KMS-11 (cell line): ENCODE data around the gene RHOC.

Source experiments
- H2AFZ ChIP-seq: fragments of 200-600 bp; sonication (generic); 2 replicates; pipeline ENCODE4 v1.6.1; 2016; ENCODE audit warnings: antibody characterized with exemption, mixed run types, low read depth
- H3K27ac ChIP-seq: fragments of 200-600 bp; sonication (generic); 2 replicates; pipeline ENCODE4 v1.6.1; 2016; ENCODE audit warnings: mild to moderate bottlenecking, mixed run types
- H3K27me3 ChIP-seq: fragments of 200-600 bp; sonication (generic); 2 replicates; pipeline ENCODE4 v1.6.1; 2017; ENCODE audit warnings: mild to moderate bottlenecking, low read depth, mixed run types, moderate library complexity; ENCODE audit not compliant: insufficient read depth
- H3K36me3 ChIP-seq: fragments of 200-600 bp; sonication (generic); 2 replicates; pipeline ENCODE4 v1.6.1; 2017; ENCODE audit warnings: mild to moderate bottlenecking, mixed run types; ENCODE audit not compliant: insufficient read depth
- H3K4me1 ChIP-seq: fragments of 200-600 bp; sonication (generic); 2 replicates; pipeline ENCODE4 v1.6.1; 2016; ENCODE audit warnings: mild to moderate bottlenecking, low read depth, mixed run types; ENCODE audit not compliant: poor library complexity, severe bottlenecking
- H3K4me2 ChIP-seq: fragments of 200-600 bp; sonication (generic); 2 replicates; pipeline ENCODE4 v1.7.0; 2016; ENCODE audit warnings: mild to moderate bottlenecking, mixed run types
- H3K4me3 ChIP-seq: fragments of 200-600 bp; sonication (generic); IDR thresholded peaks from 2 replicates; pipeline ENCODE4 v1.6.1; 2017; ENCODE audit warnings: low read depth, low read length, mixed read lengths; ENCODE audit not compliant: insufficient read depth
- H3K79me2 ChIP-seq: fragments of 200-600 bp; sonication (generic); 2 replicates; pipeline ENCODE4 v1.6.1; 2016; ENCODE audit warnings: low read depth, mixed run types; ENCODE audit not compliant: insufficient read depth
- H3K9ac ChIP-seq: fragments of 200-600 bp; sonication (generic); 2 replicates; pipeline ENCODE4 v1.6.1; 2016; ENCODE audit warnings: mild to moderate bottlenecking, mixed run types
- H4K20me1 ChIP-seq: fragments of 200-600 bp; sonication (generic); 2 replicates; pipeline ENCODE4 v1.6.1; 2016; ENCODE audit warnings: mild to moderate bottlenecking, mixed run types; ENCODE audit not compliant: insufficient read depth
- TF ChIP-seq, protein P1 (sequence below): fragments of 200-600 bp; sonication (generic); conservative IDR thresholded peaks from 2 replicates; pipeline ENCODE4 v1.6.1; 2017; ENCODE audit warnings: low read depth, mild to moderate bottlenecking, antibody characterized with exemption, low read length, moderate library complexity, mixed read lengths

The RHOC gene

DNA sequence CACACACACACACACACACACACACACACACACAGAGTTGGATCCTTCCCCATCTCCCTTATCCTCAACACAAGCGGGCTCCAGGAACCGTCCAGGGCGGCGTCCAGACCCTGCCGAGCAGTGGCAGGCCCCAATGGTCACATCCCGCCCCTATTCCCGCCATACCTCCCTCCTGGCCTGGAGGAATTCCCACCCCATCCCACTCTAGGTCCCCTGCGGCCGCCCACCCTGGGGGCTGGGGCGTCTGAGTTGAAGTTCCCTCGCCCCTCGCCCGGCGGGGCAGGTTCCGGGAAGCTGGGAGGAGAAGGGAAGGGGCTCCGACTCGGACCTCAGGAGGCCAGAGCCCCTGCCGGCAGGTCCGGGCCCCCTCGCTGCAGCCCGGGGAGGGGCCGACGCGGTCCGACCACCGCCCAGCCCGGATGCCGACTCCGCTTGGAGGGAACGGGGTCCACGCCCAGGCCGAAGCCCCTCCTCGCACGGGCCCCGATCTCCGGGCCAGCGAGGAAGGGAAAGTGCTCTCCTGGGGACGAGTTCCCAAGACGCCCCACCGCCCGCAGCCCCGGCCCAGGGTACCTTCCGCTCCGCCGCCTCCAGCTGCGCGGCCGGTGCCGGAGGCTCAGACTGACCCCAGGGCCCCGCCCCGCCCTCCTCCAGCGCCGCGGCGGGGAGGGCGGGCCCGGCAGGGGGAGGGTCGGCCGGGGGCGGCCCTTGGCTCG lies at the start of gene RHOC:
Gene RHOC, minus strand, starts transcription at position 623 of the 716 bp plus-strand sequence. CDS start 3,328 bp downstream, outside the sequence.
- peaks cover 17% of the 10 kb centered on the region for H3K79me2 ChIP-seq
- H4K20me1 ChIP-seq: no peaks in the 10 kb centered on the region
- H3K36me3 ChIP-seq: no peaks in the 10 kb centered on the region
- peak within 1 kb of the TSS; percentile 92 for H3K4me2 ChIP-seq
- TF ChIP-seq, protein P1, sequence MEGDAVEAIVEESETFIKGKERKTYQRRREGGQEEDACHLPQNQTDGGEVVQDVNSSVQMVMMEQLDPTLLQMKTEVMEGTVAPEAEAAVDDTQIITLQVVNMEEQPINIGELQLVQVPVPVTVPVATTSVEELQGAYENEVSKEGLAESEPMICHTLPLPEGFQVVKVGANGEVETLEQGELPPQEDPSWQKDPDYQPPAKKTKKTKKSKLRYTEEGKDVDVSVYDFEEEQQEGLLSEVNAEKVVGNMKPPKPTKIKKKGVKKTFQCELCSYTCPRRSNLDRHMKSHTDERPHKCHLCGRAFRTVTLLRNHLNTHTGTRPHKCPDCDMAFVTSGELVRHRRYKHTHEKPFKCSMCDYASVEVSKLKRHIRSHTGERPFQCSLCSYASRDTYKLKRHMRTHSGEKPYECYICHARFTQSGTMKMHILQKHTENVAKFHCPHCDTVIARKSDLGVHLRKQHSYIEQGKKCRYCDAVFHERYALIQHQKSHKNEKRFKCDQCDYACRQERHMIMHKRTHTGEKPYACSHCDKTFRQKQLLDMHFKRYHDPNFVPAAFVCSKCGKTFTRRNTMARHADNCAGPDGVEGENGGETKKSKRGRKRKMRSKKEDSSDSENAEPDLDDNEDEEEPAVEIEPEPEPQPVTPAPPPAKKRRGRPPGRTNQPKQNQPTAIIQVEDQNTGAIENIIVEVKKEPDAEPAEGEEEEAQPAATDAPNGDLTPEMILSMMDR: no peak
- H3K4me3 ChIP-seq: no peak within 1 kb of the TSS
- peaks cover 18% of the 10 kb centered on the region for H3K4me1 ChIP-seq
- peak within 1 kb of the TSS; percentile 68; the same call in 1 of the 2 replicates for H3K27ac ChIP-seq
- H3K27me3 ChIP-seq: no peaks in the 10 kb centered on the region
- peak within 1 kb of the TSS; percentile 41 for H2AFZ ChIP-seq
- H3K9ac ChIP-seq: peak within 1 kb of the TSS; percentile 57; the same call in 1 of the 2 replicates

DNA sequence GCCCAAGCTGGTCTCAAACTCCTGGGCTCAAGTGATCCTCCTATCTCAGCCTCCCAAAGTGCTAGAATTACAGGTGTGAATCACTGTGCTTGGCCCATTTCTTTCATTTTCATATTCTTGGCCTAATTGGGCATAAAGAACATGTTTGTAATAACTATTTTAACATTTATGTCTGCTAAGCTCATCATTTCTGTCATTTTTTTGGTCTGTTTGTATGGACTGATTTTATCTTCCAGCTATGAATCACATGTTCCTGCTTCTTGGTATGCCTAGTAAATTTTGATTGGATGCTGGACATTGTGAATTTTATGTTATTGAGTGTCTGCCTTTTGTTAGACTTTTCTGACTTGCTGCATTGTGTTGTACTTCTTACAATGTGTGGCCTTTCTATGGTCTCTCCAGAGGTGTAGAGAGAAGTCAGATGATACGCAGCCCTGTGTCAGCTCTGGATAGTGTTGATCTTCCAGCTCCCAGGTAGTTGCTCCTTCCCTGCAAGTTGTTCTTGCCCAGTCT lies 47.2 kb upstream of the RHOC start:
- Histone ChIP-seq H2AFZ (no peak overlapping the region), H3K4me3 (no peak overlapping the region), H3K27ac (no peak overlapping the region), H3K9ac (no peak overlapping the region), H3K27me3 (no peaks in the 10 kb centered on the region), H3K4me2 (no peak overlapping the region), H3K36me3 (no peaks in the 10 kb centered on the region), H3K4me1 (no peaks in the 10 kb centered on the region), H3K79me2 (no peaks in the 10 kb centered on the region), H4K20me1 (no peaks in the 10 kb centered on the region)
- TF ChIP-seq, protein P1: no peak

DNA sequence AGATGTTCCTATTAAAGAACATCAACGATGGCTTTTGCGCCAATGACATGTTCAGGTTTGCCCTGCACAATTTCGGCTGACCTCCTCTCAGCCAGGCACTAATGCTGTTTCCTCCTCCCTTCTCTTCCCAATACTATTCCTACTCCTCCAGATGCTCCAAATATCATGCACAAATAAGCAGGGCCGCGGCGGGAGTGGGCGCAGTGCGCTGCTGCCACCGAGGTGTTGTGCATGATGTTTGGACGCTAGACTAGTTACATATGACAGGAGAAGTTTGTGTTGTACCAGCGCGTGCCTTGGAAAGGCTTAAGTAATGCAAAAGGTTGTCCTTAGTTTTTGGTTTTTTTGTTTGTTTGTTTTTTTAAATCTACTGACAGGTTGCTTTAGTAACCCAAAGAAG lies 41.5 kb upstream of the RHOC start:
- no peak overlapping the region for H2AFZ ChIP-seq
- no peaks in the 10 kb centered on the region for H4K20me1 ChIP-seq
- no peak overlapping the region for H3K4me3 ChIP-seq
- H3K79me2 ChIP-seq: no peaks in the 10 kb centered on the region
- H3K4me1 ChIP-seq: no peaks in the 10 kb centered on the region
- H3K9ac ChIP-seq: no peak overlapping the region
- no peak overlapping the region for H3K27ac ChIP-seq
- H3K36me3 ChIP-seq: no peaks in the 10 kb centered on the region
- H3K4me2 ChIP-seq: no peak overlapping the region
- TF ChIP-seq, protein P1: no peak
- no peaks in the 10 kb centered on the region for H3K27me3 ChIP-seq

DNA sequence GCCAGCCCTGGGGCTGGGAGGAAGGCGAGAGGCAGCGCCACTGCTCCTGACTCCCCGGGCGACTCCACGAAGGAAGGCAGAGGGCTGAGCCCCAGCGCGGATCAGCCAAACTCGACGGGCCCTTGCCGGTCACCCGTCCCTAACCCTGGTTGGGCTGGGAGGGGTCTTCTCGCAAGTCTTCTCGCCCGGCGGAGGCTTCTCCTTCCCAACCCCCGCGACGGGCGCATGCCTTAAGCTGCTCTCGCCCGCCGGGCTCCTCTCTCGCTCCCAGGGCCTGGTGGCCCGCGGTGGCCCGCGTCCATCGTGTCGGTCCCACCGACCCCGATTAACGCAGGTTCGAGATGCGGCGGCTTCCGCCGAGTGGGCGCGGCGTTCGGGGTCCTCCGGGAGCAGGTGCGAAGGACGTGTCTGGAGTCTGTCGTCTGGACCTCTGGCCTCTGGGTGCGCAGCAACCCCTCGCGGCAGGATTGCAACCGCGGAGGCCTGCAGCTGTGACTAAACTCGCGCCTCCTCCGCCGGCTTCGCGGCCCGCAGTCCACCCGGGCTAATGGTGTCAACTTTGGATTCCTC lies 37.2 kb upstream of the RHOC start:
- Histone ChIP-seq H4K20me1 (no peaks in the 10 kb centered on the region), H2AFZ (no peak overlapping the region), H3K4me3 (no peak overlapping the region), H3K27me3 (no peaks in the 10 kb centered on the region), H3K4me1 (no peaks in the 10 kb centered on the region), H3K36me3 (no peaks in the 10 kb centered on the region), H3K4me2 (no peak overlapping the region), H3K27ac (no peak overlapping the region), H3K9ac (no peak overlapping the region), H3K79me2 (no peaks in the 10 kb centered on the region)
- TF ChIP-seq, protein P1: no peak
